ENCODE measurements around the gene SND1. TPM values are rescaled to one million over a fixed set of nuclear protein-coding genes. Genes with fewer than 3 reads are reported as not detected.

Gene SND1
- total RNA-seq, 6 experiments from 2014 or later, result 217 to 259 (median 247) TPM

DNA sequence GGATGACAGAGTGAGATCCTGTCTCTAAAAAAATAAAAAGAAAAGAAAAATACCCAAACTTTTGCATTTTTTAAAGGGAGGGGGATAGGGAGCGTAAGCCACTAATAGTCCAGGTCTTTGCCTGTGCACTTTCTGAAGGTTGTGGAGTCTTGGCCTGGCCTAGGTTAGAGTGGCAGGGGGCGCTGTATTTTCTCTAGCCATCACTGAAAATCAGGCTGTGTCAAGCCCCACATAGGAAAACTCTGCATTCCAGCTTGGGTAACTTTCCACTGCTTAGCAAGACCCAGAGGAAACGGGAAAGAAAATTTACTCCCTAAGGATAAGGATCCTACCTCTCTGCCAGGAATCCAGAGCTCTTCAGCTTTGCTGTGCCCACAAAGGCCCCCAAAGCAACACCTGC, 23.5 kb upstream of the SND1 start:
- TF ChIP-seq, protein P1, sequence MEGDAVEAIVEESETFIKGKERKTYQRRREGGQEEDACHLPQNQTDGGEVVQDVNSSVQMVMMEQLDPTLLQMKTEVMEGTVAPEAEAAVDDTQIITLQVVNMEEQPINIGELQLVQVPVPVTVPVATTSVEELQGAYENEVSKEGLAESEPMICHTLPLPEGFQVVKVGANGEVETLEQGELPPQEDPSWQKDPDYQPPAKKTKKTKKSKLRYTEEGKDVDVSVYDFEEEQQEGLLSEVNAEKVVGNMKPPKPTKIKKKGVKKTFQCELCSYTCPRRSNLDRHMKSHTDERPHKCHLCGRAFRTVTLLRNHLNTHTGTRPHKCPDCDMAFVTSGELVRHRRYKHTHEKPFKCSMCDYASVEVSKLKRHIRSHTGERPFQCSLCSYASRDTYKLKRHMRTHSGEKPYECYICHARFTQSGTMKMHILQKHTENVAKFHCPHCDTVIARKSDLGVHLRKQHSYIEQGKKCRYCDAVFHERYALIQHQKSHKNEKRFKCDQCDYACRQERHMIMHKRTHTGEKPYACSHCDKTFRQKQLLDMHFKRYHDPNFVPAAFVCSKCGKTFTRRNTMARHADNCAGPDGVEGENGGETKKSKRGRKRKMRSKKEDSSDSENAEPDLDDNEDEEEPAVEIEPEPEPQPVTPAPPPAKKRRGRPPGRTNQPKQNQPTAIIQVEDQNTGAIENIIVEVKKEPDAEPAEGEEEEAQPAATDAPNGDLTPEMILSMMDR (IDR thresholded peaks at IDR 0.05), result peak; percentile 39; the same call in 1 of the 2 replicates
- Mint-ChIP-seq H3K4me3 (no peak overlapping the region), H3K27me3 (ENCODE audit: insufficient read depth) (peaks cover 16% of the 10 kb centered on the region), H3K4me1 (ENCODE audit: low read depth) (peaks cover 29% of the 10 kb centered on the region), H3K27ac (no peak overlapping the region), H3K36me3 (ENCODE audit: low read depth) (no peaks in the 10 kb centered on the region), H3K9me3 (no peaks in the 10 kb centered on the region)
- no peak for DNase-seq

DNA sequence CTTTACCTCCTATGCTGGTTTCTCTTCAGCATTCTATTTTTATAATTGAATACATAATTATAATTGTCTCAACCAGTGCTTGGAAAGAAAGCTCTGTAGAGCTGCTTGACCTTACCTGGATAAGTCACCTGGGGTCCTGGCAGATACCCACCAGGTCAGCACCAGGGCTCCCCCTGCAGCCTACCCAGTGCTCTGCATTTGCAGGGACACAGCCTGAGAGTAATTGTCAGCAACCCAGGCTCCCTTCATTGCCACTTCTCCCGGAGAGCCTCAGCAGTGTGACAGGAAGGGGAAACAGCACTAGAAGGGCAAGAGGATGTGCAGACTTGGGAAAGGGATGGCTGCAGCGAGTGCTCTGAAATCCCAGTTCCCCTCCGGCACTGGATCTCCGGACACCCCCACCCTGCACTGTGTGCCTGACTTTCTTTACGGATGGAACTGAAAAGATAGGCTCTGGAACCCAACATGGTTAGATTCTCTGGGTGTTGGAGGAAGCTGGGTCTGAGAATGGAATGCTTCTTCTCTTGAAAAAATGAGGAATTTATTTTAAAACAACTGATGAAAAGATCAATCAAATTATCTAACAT, 22.6 kb upstream of the SND1 start:
- DNase-seq, result no peak
- Mint-ChIP-seq H3K4me1 (ENCODE audit: low read depth) (peaks cover 33% of the 10 kb centered on the region), H3K36me3 (ENCODE audit: low read depth) (no peaks in the 10 kb centered on the region), H3K27me3 (ENCODE audit: insufficient read depth) (peaks cover 11% of the 10 kb centered on the region), H3K27ac (no peak overlapping the region), H3K4me3 (no peak overlapping the region; the same call in 1 of the 2 replicates), H3K9me3 (no peaks in the 10 kb centered on the region)
- TF ChIP-seq, protein P1 (IDR thresholded peaks at IDR 0.05), result peak; percentile 67

DNA sequence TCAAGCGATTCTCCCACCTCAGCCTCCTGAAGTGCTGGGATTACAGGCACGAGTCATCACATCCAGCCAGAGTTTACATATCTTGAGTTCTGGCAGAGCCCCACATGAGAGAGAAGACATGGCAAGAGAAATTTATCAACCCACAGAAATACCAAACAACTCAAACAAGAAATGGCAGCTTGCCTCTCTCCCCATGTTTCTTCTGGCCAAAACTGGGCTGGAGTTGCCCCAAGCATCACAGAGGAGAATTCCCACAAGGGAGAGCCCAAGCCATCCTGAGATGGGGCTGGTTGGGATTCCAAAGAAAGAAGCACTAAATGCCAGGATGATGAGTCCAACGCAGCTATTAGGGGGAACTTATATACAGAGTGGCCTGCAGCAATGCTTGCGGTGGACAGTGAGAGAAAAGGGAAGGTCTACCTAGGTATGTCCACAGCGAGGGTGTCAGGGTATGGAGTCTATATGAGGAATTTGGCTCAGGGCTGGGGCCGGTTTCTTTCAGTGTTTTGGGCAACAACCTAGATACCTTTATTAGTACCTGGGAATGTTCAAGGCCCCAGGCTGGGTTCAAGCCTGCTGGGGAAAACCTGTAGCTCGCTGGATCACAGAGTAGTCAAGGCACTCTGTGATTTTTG, 19.6 kb upstream of the SND1 start:
- H3K4me1 Mint-ChIP-seq (ENCODE audit: low read depth), result peaks cover 39% of the 10 kb centered on the region
- peaks cover 10% of the 10 kb centered on the region for H3K27me3 Mint-ChIP-seq (ENCODE audit: insufficient read depth)
- H3K27ac Mint-ChIP-seq, result peak overlapping the region; percentile 56

DNA sequence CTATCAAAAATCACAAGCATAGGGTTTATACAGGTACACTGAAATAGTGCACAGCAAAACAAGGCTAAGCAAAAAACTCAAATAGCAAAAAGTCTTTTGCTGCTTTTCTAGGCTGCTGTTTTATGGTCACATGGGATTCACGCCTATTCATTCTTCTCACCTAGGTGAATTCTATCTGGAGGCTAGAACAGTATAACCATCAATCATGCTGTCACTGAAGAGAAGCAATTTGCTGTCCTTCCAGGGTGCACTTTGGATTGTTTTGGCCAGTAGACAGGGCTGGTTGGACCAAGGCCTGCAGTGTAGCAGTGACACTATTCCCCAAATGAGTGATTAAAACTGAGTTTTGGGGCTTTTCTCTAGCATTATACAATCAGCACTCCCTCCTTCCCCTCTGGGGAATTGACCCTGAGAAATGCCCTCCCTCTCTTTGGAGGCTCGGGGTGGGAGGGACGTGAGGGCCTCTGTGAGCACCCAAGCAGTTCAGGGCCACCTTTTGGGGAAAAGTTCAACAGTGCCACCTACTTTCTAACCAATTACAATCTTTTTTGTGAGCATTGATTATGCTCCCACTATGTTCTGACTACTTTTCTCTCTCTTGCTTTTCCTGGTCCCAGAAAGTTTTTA, 16.2 kb upstream of the SND1 start:
- Mint-ChIP-seq H3K36me3 (ENCODE audit: low read depth) (no peaks in the 10 kb centered on the region), H3K9me3 (no peaks in the 10 kb centered on the region), H3K4me1 (ENCODE audit: low read depth) (peaks cover 26% of the 10 kb centered on the region), H3K27ac (no peak overlapping the region), H3K27me3 (ENCODE audit: insufficient read depth) (peaks cover 7% of the 10 kb centered on the region), H3K4me3 (no peak overlapping the region)
- no peak for DNase-seq
- TF ChIP-seq, protein P1 (IDR thresholded peaks at IDR 0.05), result no peak

More for the DNA sequence above, 19.6 kb upstream of the SND1 start:
- Mint-ChIP-seq H3K9me3 (no peaks in the 10 kb centered on the region), H3K4me3 (no peak overlapping the region), H3K36me3 (ENCODE audit: low read depth) (no peaks in the 10 kb centered on the region)
- TF ChIP-seq, protein P1 (IDR thresholded peaks at IDR 0.05), result no peak
- DNase-seq, result peak; percentile 74

DNA sequence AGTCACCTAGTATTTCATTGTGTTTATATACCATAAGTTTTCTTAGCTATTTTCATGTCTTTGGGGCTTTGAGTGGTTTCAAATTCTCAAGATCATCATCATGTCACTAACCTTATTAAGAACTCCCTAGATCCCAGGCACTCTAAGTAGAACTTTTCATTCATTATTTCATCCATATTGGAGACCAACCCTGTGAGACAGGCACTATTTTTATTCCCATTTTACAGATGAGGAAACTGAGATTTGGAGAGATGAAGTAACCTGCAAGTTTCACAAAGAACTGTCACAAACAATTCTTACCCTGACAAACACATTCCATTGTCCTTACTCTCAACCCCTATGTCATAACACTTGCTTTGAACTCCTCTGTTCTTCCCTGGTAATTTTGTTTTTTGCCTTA, 13.8 kb upstream of the SND1 start:
- peaks cover 23% of the 10 kb centered on the region for H3K4me1 Mint-ChIP-seq (ENCODE audit: low read depth)
- no peaks in the 10 kb centered on the region for H3K36me3 Mint-ChIP-seq (ENCODE audit: low read depth)
- no peak overlapping the region for H3K27ac Mint-ChIP-seq
- H3K27me3 Mint-ChIP-seq (ENCODE audit: insufficient read depth), result peaks cover 5% of the 10 kb centered on the region
- DNase-seq, result no peak
- H3K9me3 Mint-ChIP-seq, result no peaks in the 10 kb centered on the region
- TF ChIP-seq, protein P1 (IDR thresholded peaks at IDR 0.05), result no peak
- no peak overlapping the region for H3K4me3 Mint-ChIP-seq
